A549 (cell line): Measurements from ENCODE around the gene KIR2DL1. TPM values are rescaled to one million over a fixed set of nuclear protein-coding genes. Genes with fewer than 3 reads are reported as not detected.

Experiments used
- ATAC-seq, 2 experiments: fragments of 200-7000 bp in 1 of 2; fragments of >200 bp in 1 of 2; cut with Nextera tagmentation in 1 of 2; cut with Tn5 transposase in 1 of 2; 3 replicates each; pipeline versions ENCODE4 v1.8.0 to v1.9.1; 2018 to 2020; ENCODE audit warnings: mild to moderate bottlenecking in 1 of 2, moderate library complexity in 1 of 2
- CTCF ChIA-PET: fragments of 300-600 bp; sonication (Branson Sonifier 250); formaldehyde crosslinking; extraction: SDS; loops from one replicate; lab custom pipeline; 2021; ENCODE audit warnings: antibody characterized with exemption, inconsistent platforms; lab: Yijun Ruan, JAX
- POLR2A ChIA-PET: fragments of 350-600 bp; formaldehyde crosslinking; extraction: SDS; loops from one replicate; lab custom pipeline; 2021; ENCODE audit warnings: antibody characterized with exemption, inconsistent platforms; lab: Yijun Ruan, JAX
- DNase-seq, 2 experiments: peaks; one replicate each; pipeline versions ENCODE4 v3.0.0 to v3.0.0-alpha.2; 2011 to 2016; ENCODE audit warnings: low read depth in 1 of 2, low spot score in 1 of 2
- FAIRE-seq: peaks from 2 replicates; lab custom pipeline; 2011; peaks lifted over from hg19 to GRCh38; lab: Jason Lieb, UNC
- H3K27ac ChIP-seq, 2 experiments: fragments of >200 bp; sonication (Bioruptor Twin); formaldehyde crosslinking; 3 replicates each; pipeline ENCODE4 v1.5.1; 2016 to 2017
- H3K4me1 ChIP-seq: fragments of >200 bp; sonication (Bioruptor Twin); formaldehyde crosslinking; 3 replicates; pipeline ENCODE4 v1.6.1; 2016
- H3K4me2 ChIP-seq: fragments of >200 bp; sonication (Bioruptor Twin); formaldehyde crosslinking; 3 replicates; pipeline ENCODE4 v1.6.1; 2016
- H3K4me3 ChIP-seq: fragments of >200 bp; sonication (Bioruptor Twin); formaldehyde crosslinking; 3 replicates; pipeline ENCODE4 v1.5.1; 2016
- H3K9me3 ChIP-seq: fragments of >200 bp; sonication (Bioruptor Twin); formaldehyde crosslinking; 3 replicates; pipeline ENCODE4 v1.6.1; 2016
- CEBPB ChIP-seq, 2 experiments: fragments of >200 bp in 1 of 2; sonication (Bioruptor Twin) in 1 of 2; formaldehyde crosslinking in 1 of 2; IDR thresholded peaks; 2 replicates each; pipeline ENCODE4 v1.6.1; 2012 to 2016
- CHD4 ChIP-seq: fragments of 200-600 bp; sonication (generic); IDR thresholded peaks from 2 replicates; pipeline ENCODE4 v1.6.1; 2016; ENCODE audit warnings: antibody characterized with exemption, mild to moderate bottlenecking, borderline replicate concordance
- ESRRA ChIP-seq: fragments of 150-350 bp; IDR thresholded peaks from 2 replicates; pipeline ENCODE4 v1.6.1; 2014; ENCODE audit warnings: mild to moderate bottlenecking, low read length, borderline replicate concordance
- FOSL2 ChIP-seq, 2 experiments: fragments of 450-650 bp in 1 of 2; fragments of >200 bp in 1 of 2; sonication (Bioruptor Twin) in 1 of 2; formaldehyde crosslinking; IDR thresholded peaks; 2 replicates each; pipeline versions ENCODE4 v1.5.0 to v1.6.1; 2016 to 2020; ENCODE audit warnings: mild to moderate bottlenecking in 1 of 2, moderate library complexity in 1 of 2
- HDAC2 ChIP-seq: fragments of 200-600 bp; sonication (generic); IDR thresholded peaks from 2 replicates; pipeline ENCODE4 v1.6.1; 2016
- HEYL ChIP-seq: fragments of 250-450 bp; sonication (Bioruptor Pico); IDR thresholded peaks from 2 replicates; pipeline ENCODE4 v1.8.0; 2021; ENCODE audit warnings: mild to moderate bottlenecking, moderate library complexity
- HOXB13 ChIP-seq: fragments of 250-450 bp; sonication (Bioruptor Pico); IDR thresholded peaks from 2 replicates; pipeline ENCODE4 v1.5.0; 2020; ENCODE audit warnings: low read depth, mild to moderate bottlenecking, moderate library complexity
- NR3C1 ChIP-seq: fragments of >200 bp; sonication (Bioruptor Twin); formaldehyde crosslinking; IDR thresholded peaks from 3 replicates; pipeline ENCODE4 v1.6.1; 2017
- PHF8 ChIP-seq: fragments of 200-600 bp; sonication (generic); IDR thresholded peaks from 2 replicates; pipeline ENCODE4 v1.6.1; 2016; ENCODE audit warnings: low read depth, mild to moderate bottlenecking, antibody characterized with exemption, moderate library complexity, borderline replicate concordance
- RARB ChIP-seq: fragments of 250-450 bp; sonication (Bioruptor Pico); IDR thresholded peaks from 2 replicates; pipeline ENCODE4 v1.8.0; 2021; ENCODE audit warnings: mild to moderate bottlenecking, moderate library complexity
- RNF2 ChIP-seq: fragments of 200-600 bp; sonication (generic); IDR thresholded peaks from 2 replicates; pipeline ENCODE4 v1.6.1; 2016; ENCODE audit warnings: low read depth, mild to moderate bottlenecking, antibody characterized with exemption, moderate library complexity, borderline replicate concordance
- SMC3 ChIP-seq: fragments of >200 bp; sonication (Bioruptor Twin); formaldehyde crosslinking; IDR thresholded peaks from 3 replicates; pipeline ENCODE4 v1.6.1; 2018; ENCODE audit warnings: inconsistent platforms
- TFCP2L1 ChIP-seq: fragments of 250-450 bp; sonication (Bioruptor Pico); IDR thresholded peaks from 2 replicates; pipeline ENCODE4 v1.5.0; 2021; ENCODE audit warnings: mild to moderate bottlenecking
- TP53 ChIP-seq: fragments of 250-450 bp; sonication (Bioruptor Pico); IDR thresholded peaks from 2 replicates; pipeline ENCODE4 v1.5.0; 2021; ENCODE audit warnings: mild to moderate bottlenecking, moderate library complexity
- ZFP36 ChIP-seq: fragments of 450-650 bp; IDR thresholded peaks from 2 replicates; pipeline ENCODE4 v1.6.1; 2014; ENCODE audit warnings: borderline replicate concordance; ENCODE audit not compliant: partially characterized antibody
- ZNF302 ChIP-seq: fragments of 250-450 bp; sonication (Bioruptor Pico); IDR thresholded peaks from 2 replicates; pipeline ENCODE4 v1.9.0; 2021; ENCODE audit warnings: inconsistent platforms, mild to moderate bottlenecking, moderate library complexity
- ZSCAN20 ChIP-seq: fragments of 250-450 bp; sonication (Bioruptor Pico); IDR thresholded peaks from 2 replicates; pipeline ENCODE4 v1.8.0; 2022; ENCODE audit warnings: mild to moderate bottlenecking, moderate library complexity
- WGBS: methylation state at CpG from one replicate; pipeline ENCODE4 v1.1.6; 2017; ENCODE audit errors: missing lambda C conversion rate; 5-methylcytosine and 5-hydroxymethylcytosine counted together
- polyA plus RNA-seq, 4 experiments: library from polyadenylated mRNA; depleted of rRNA in 3 of 4; stranded (reverse); fragments of >200 nt; fragmentation: RNase III in 1 of 4; extraction: RNeasy Plus Mini Kit Qiagen cat#74134 plus additional on column Dnase treatment in 1 of 4; gene quantifications; 2 replicates in 3 of 4; 3 replicates in 1 of 4; pipeline ENCODE4 v1.2.3, GENCODE V29; 2011 to 2017
- TF ChIP-seq, protein P1 (sequence below): IDR thresholded peaks from 2 replicates; pipeline ENCODE4 v1.6.1; 2012; ENCODE audit warnings: low read depth, borderline replicate concordance
- TF ChIP-seq, protein P2 (sequence below): fragments of >200 bp; sonication (Bioruptor Twin); formaldehyde crosslinking; IDR thresholded peaks from 3 replicates; pipeline ENCODE4 v1.5.1; 2016
- TF ChIP-seq, protein P3 (sequence below): fragments of 200-600 bp; sonication (generic); IDR thresholded peaks from 2 replicates; pipeline ENCODE4 v1.6.1; 2016; ENCODE audit warnings: antibody characterized with exemption, mild to moderate bottlenecking, moderate library complexity

Gene KIR2DL1
- polyA plus RNA-seq, 2 of the 4 experiments (the other 2 are of a cell fraction), result not detected

DNA sequence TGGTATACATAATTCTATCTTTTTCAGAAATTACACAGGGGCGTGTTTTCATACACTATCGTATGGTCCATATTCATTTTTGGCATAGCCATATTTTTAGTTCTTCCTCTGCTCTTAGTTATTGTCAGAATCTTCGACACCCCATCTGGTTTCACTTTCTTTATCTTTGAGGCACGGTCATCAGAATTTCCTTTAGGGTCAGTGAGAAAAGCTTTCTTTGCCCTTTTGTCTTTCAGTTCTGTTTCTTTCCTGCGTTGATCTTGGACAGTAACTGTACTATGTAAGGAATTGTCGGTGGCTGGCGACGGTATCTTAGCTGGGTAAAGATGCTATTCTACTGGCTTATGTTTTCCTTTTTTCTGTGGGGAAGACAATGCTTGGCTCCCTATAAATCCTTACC, 23.2 kb downstream of the KIR2DL1 start (continued):
- TF ChIP-seq RARB (CRISPR knock-in tag) (no peak), PHF8 (no peak), ZNF302 (CRISPR knock-in tag) (no peak), ESRRA (no peak), NR3C1 (no peak)
- TF ChIP-seq, protein P1, sequence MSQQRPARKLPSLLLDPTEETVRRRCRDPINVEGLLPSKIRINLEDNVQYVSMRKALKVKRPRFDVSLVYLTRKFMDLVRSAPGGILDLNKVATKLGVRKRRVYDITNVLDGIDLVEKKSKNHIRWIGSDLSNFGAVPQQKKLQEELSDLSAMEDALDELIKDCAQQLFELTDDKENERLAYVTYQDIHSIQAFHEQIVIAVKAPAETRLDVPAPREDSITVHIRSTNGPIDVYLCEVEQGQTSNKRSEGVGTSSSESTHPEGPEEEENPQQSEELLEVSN, result no peak

DNA sequence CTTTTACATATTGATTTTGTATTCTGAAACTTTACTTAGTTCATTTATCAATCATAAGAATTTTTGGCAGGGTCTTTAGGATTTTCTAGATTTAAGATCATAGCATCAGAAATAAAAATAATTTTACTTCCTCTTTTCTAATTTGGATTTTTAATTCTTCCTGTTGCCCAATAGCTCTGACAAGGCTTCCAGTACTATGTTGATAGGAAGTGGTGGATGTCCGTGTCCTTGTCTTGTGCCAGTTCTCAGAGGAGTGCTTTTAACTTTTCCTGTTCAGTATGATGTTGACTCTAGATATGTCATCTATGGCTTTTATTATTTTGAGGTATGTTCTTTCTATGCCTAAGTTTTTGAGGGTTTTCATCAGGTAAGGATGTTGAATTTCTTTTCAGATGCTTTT, 26.2 kb downstream of the KIR2DL1 start:
- Histone ChIP-seq H3K27ac (no peak overlapping the region), H3K4me3 (no peak overlapping the region), H3K9me3 (no peaks in the 10 kb centered on the region), H3K4me2 (no peak overlapping the region), H3K4me1 (no peaks in the 10 kb centered on the region)
- no peak for TF ChIP-seq RARB (CRISPR knock-in tag)
- no peak for TF ChIP-seq RNF2
- no peak for TF ChIP-seq TP53
- TF ChIP-seq CEBPB (IDR thresholded peaks at IDR 0.05), result no peak
- TF ChIP-seq, protein P2, sequence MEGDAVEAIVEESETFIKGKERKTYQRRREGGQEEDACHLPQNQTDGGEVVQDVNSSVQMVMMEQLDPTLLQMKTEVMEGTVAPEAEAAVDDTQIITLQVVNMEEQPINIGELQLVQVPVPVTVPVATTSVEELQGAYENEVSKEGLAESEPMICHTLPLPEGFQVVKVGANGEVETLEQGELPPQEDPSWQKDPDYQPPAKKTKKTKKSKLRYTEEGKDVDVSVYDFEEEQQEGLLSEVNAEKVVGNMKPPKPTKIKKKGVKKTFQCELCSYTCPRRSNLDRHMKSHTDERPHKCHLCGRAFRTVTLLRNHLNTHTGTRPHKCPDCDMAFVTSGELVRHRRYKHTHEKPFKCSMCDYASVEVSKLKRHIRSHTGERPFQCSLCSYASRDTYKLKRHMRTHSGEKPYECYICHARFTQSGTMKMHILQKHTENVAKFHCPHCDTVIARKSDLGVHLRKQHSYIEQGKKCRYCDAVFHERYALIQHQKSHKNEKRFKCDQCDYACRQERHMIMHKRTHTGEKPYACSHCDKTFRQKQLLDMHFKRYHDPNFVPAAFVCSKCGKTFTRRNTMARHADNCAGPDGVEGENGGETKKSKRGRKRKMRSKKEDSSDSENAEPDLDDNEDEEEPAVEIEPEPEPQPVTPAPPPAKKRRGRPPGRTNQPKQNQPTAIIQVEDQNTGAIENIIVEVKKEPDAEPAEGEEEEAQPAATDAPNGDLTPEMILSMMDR, result no peak
- TF ChIP-seq ZFP36, result no peak
- no peak for TF ChIP-seq SMC3
- TF ChIP-seq HOXB13 (CRISPR knock-in tag), result no peak
- no peak for TF ChIP-seq TFCP2L1 (CRISPR knock-in tag)
- WGBS, result 2% methylated on average over 1 of the region's 1 CpG
- CTCF ChIA-PET, result no interaction called here
- FAIRE-seq (no peak), DNase-seq (no peak), ATAC-seq (no peak)
- POLR2A ChIA-PET, result no interaction called here

DNA sequence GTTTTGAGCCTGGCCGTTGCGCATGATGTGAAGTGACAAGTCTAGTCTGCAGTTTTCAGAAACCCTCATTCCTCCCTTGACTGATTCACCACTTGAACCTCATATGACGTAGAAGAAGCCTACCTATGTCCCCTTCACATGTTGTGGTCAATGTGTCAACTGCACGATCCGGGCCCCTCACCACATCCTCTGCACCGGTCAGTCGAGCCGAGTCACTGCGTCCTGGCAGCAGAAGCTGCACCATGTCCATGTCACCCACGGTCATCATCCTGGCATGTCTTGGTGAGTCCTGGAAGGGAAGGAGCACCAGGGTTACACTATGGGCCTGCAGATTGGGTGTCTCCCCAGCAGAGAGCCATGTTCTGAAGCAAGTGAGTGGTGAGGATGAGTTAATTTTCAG, 33.8 kb downstream of the KIR2DL1 start, which contains the start of gene KIR2DL4:
Gene KIR2DL4 (plus strand): TSS at position 201 of the 400 bp plus-strand sequence. CDS start 42 bp downstream, at position 243.
- no peaks in the 10 kb centered on the region; the same call in 2 of the 3 replicates for H3K9me3 ChIP-seq
- TF ChIP-seq HDAC2 (no peak), ZSCAN20 (CRISPR knock-in tag) (no peak), CHD4 (no peak), FOSL2 (IDR thresholded peaks at IDR 0.05) (no peak), FOSL2 (CRISPR knock-in tag; IDR thresholded peaks at IDR 0.05) (no peak), HEYL (CRISPR knock-in tag) (no peak), TFCP2L1 (CRISPR knock-in tag) (no peak)
- TF ChIP-seq, protein P3, sequence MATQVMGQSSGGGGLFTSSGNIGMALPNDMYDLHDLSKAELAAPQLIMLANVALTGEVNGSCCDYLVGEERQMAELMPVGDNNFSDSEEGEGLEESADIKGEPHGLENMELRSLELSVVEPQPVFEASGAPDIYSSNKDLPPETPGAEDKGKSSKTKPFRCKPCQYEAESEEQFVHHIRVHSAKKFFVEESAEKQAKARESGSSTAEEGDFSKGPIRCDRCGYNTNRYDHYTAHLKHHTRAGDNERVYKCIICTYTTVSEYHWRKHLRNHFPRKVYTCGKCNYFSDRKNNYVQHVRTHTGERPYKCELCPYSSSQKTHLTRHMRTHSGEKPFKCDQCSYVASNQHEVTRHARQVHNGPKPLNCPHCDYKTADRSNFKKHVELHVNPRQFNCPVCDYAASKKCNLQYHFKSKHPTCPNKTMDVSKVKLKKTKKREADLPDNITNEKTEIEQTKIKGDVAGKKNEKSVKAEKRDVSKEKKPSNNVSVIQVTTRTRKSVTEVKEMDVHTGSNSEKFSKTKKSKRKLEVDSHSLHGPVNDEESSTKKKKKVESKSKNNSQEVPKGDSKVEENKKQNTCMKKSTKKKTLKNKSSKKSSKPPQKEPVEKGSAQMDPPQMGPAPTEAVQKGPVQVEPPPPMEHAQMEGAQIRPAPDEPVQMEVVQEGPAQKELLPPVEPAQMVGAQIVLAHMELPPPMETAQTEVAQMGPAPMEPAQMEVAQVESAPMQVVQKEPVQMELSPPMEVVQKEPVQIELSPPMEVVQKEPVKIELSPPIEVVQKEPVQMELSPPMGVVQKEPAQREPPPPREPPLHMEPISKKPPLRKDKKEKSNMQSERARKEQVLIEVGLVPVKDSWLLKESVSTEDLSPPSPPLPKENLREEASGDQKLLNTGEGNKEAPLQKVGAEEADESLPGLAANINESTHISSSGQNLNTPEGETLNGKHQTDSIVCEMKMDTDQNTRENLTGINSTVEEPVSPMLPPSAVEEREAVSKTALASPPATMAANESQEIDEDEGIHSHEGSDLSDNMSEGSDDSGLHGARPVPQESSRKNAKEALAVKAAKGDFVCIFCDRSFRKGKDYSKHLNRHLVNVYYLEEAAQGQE, result no peak
- WGBS, result 25% methylated on average over 9 of the region's 10 CpGs
- ATAC-seq, result no peak
- CTCF ChIA-PET, result no interaction called here
- DNase-seq, result no peak
- H3K4me3 ChIP-seq, result no peak within 1 kb of the TSS
- POLR2A ChIA-PET, result no interaction called here
- H3K4me1 ChIP-seq, result no peaks in the 10 kb centered on the region
- FAIRE-seq, result no peak
- H3K4me2 ChIP-seq, result no peak within 1 kb of the TSS
- no peak within 1 kb of the TSS for H3K27ac ChIP-seq
